A549 (cell line): Measurements from ENCODE around the gene HTR3A. TPM values are rescaled to one million over a fixed set of nuclear protein-coding genes. Genes with fewer than 3 reads are reported as not detected.

Source experiments
- ATAC-seq, 2 experiments: fragments of 200-7000 bp in 1 of 2; fragments of >200 bp in 1 of 2; cut with Nextera tagmentation in 1 of 2; cut with Tn5 transposase in 1 of 2; 3 replicates each; pipeline versions ENCODE4 v1.8.0 to v1.9.1; 2018 to 2020; ENCODE audit warnings: mild to moderate bottlenecking in 1 of 2, moderate library complexity in 1 of 2
- CTCF ChIA-PET: fragments of 300-600 bp; sonication (Branson Sonifier 250); formaldehyde crosslinking; extraction: SDS; loops from one replicate; lab custom pipeline; 2021; ENCODE audit warnings: antibody characterized with exemption, inconsistent platforms; lab: Yijun Ruan, JAX
- POLR2A ChIA-PET: fragments of 350-600 bp; formaldehyde crosslinking; extraction: SDS; loops from one replicate; lab custom pipeline; 2021; ENCODE audit warnings: antibody characterized with exemption, inconsistent platforms; lab: Yijun Ruan, JAX
- DNase-seq, 2 experiments: peaks; one replicate each; pipeline versions ENCODE4 v3.0.0 to v3.0.0-alpha.2; 2011 to 2016; ENCODE audit warnings: low read depth in 1 of 2, low spot score in 1 of 2
- FAIRE-seq: peaks from 2 replicates; lab custom pipeline; 2011; peaks lifted over from hg19 to GRCh38; lab: Jason Lieb, UNC
- H3K27ac ChIP-seq, 2 experiments: fragments of >200 bp; sonication (Bioruptor Twin); formaldehyde crosslinking; 3 replicates each; pipeline ENCODE4 v1.5.1; 2016 to 2017
- H3K4me1 ChIP-seq: fragments of >200 bp; sonication (Bioruptor Twin); formaldehyde crosslinking; 3 replicates; pipeline ENCODE4 v1.6.1; 2016
- H3K4me2 ChIP-seq: fragments of >200 bp; sonication (Bioruptor Twin); formaldehyde crosslinking; 3 replicates; pipeline ENCODE4 v1.6.1; 2016
- H3K4me3 ChIP-seq: fragments of >200 bp; sonication (Bioruptor Twin); formaldehyde crosslinking; 3 replicates; pipeline ENCODE4 v1.5.1; 2016
- H3K9me3 ChIP-seq: fragments of >200 bp; sonication (Bioruptor Twin); formaldehyde crosslinking; 3 replicates; pipeline ENCODE4 v1.6.1; 2016
- BHLHE40 ChIP-seq: IDR thresholded peaks from 2 replicates; pipeline ENCODE4 v1.6.1; 2012; ENCODE audit warnings: low read depth, low read length, inconsistent platforms
- CEBPB ChIP-seq, 2 experiments: fragments of >200 bp in 1 of 2; sonication (Bioruptor Twin) in 1 of 2; formaldehyde crosslinking in 1 of 2; IDR thresholded peaks; 2 replicates each; pipeline ENCODE4 v1.6.1; 2012 to 2016
- CHD4 ChIP-seq: fragments of 200-600 bp; sonication (generic); IDR thresholded peaks from 2 replicates; pipeline ENCODE4 v1.6.1; 2016; ENCODE audit warnings: antibody characterized with exemption, mild to moderate bottlenecking, borderline replicate concordance
- FOSB ChIP-seq: fragments of 250-450 bp; sonication (Bioruptor Pico); IDR thresholded peaks from 2 replicates; pipeline ENCODE4 v1.5.0; 2020; ENCODE audit warnings: mild to moderate bottlenecking, moderate library complexity
- FOSL2 ChIP-seq, 2 experiments: fragments of 450-650 bp in 1 of 2; fragments of >200 bp in 1 of 2; sonication (Bioruptor Twin) in 1 of 2; formaldehyde crosslinking; IDR thresholded peaks; 2 replicates each; pipeline versions ENCODE4 v1.5.0 to v1.6.1; 2016 to 2020; ENCODE audit warnings: mild to moderate bottlenecking in 1 of 2, moderate library complexity in 1 of 2
- FOXS1 ChIP-seq: fragments of 250-450 bp; sonication (Bioruptor Pico); IDR thresholded peaks from 2 replicates; pipeline ENCODE4 v1.5.0; 2020; ENCODE audit warnings: mild to moderate bottlenecking, moderate library complexity
- HEYL ChIP-seq: fragments of 250-450 bp; sonication (Bioruptor Pico); IDR thresholded peaks from 2 replicates; pipeline ENCODE4 v1.8.0; 2021; ENCODE audit warnings: mild to moderate bottlenecking, moderate library complexity
- KDM1A ChIP-seq: fragments of 200-600 bp; sonication (generic); IDR thresholded peaks from 2 replicates; pipeline ENCODE4 v1.6.1; 2016; ENCODE audit warnings: low read depth, mild to moderate bottlenecking
- MYC ChIP-seq: IDR thresholded peaks from 2 replicates; pipeline ENCODE4 v1.6.1; 2012; ENCODE audit warnings: mild to moderate bottlenecking, inconsistent platforms, low read length, improper control_type of control experiment, borderline replicate concordance
- NFE2L2 ChIP-seq: fragments of 150-350 bp; conservative IDR thresholded peaks from 2 replicates; pipeline ENCODE4 v1.6.1; 2014; ENCODE audit warnings: low read length
- NPAS2 ChIP-seq: fragments of 250-450 bp; sonication (Bioruptor Pico); IDR thresholded peaks from 2 replicates; pipeline ENCODE4 v1.8.0; 2022; ENCODE audit warnings: mild to moderate bottlenecking, moderate library complexity, borderline replicate concordance
- NR3C1 ChIP-seq: fragments of >200 bp; sonication (Bioruptor Twin); formaldehyde crosslinking; IDR thresholded peaks from 3 replicates; pipeline ENCODE4 v1.6.1; 2017
- REST ChIP-seq: fragments of 200-600 bp; sonication (generic); IDR thresholded peaks from 2 replicates; pipeline ENCODE4 v1.6.1; 2016; ENCODE audit warnings: antibody characterized with exemption, mild to moderate bottlenecking, moderate library complexity
- SMC3 ChIP-seq: fragments of >200 bp; sonication (Bioruptor Twin); formaldehyde crosslinking; IDR thresholded peaks from 3 replicates; pipeline ENCODE4 v1.6.1; 2018; ENCODE audit warnings: inconsistent platforms
- TP53 ChIP-seq: fragments of 250-450 bp; sonication (Bioruptor Pico); IDR thresholded peaks from 2 replicates; pipeline ENCODE4 v1.5.0; 2021; ENCODE audit warnings: mild to moderate bottlenecking, moderate library complexity
- USF2 ChIP-seq: fragments of 450-650 bp; IDR thresholded peaks from 2 replicates; pipeline ENCODE4 v1.6.1; 2014; ENCODE audit warnings: antibody characterized with exemption
- ZC3H11A ChIP-seq: fragments of 450-650 bp; IDR thresholded peaks from 2 replicates; pipeline ENCODE4 v1.6.1; 2014; ENCODE audit warnings: antibody characterized with exemption, mild to moderate bottlenecking
- ZSCAN20 ChIP-seq: fragments of 250-450 bp; sonication (Bioruptor Pico); IDR thresholded peaks from 2 replicates; pipeline ENCODE4 v1.8.0; 2022; ENCODE audit warnings: mild to moderate bottlenecking, moderate library complexity
- WGBS: methylation state at CpG from one replicate; pipeline ENCODE4 v1.1.6; 2017; ENCODE audit errors: missing lambda C conversion rate; 5-methylcytosine and 5-hydroxymethylcytosine counted together
- polyA plus RNA-seq, 4 experiments: library from polyadenylated mRNA; depleted of rRNA in 3 of 4; stranded (reverse); fragments of >200 nt; fragmentation: RNase III in 1 of 4; extraction: RNeasy Plus Mini Kit Qiagen cat#74134 plus additional on column Dnase treatment in 1 of 4; gene quantifications; 2 replicates in 3 of 4; 3 replicates in 1 of 4; pipeline ENCODE4 v1.2.3, GENCODE V29; 2011 to 2017
- TF ChIP-seq, protein P1 (sequence below): fragments of >200 bp; sonication (Bioruptor Twin); formaldehyde crosslinking; IDR thresholded peaks from 3 replicates; pipeline ENCODE4 v1.6.1; 2016
- TF ChIP-seq, protein P2 (sequence below): IDR thresholded peaks from 2 replicates; pipeline ENCODE4 v1.6.1; 2012
- TF ChIP-seq, protein P3 (sequence below): fragments of >200 bp; sonication (Bioruptor Twin); formaldehyde crosslinking; IDR thresholded peaks from 3 replicates; pipeline ENCODE4 v1.5.1; 2016

The HTR3A gene
- polyA plus RNA-seq, 2 of the 4 experiments (the other 2 are of a cell fraction), result not detected

DNA sequence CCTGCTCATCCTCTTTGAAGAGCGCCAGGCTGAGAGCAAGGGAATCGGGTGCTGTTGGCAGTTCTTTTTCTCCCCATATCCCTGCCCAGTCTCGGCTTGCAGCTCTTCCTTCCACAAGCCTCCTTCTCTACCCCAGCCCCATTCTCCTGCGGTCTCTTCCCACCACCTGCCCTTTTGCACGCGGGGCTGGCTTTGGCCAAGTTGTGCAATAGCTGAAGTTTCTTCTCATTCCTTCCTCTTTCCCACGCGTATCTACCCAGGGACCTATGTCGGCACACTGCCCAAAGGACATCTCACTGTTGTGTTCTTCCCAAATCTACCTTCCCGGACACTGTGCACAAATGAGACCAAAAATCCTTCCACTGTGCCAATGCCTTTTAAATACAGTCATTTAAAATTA is 22.3 kb upstream of the HTR3A start:
- CTCF ChIA-PET, result no interaction called here
- POLR2A ChIA-PET, result no interaction called here
- 62% methylated on average over 10 of the region's 10 CpGs for WGBS
- FAIRE-seq, result no peak
- H3K4me2 ChIP-seq, result no peak overlapping the region
- no peak for ATAC-seq
- no peak overlapping the region for H3K27ac ChIP-seq
- no peak for DNase-seq
- TF ChIP-seq ZC3H11A, result no peak
- no peak for TF ChIP-seq MYC
- TF ChIP-seq SMC3, result no peak
- no peak for TF ChIP-seq REST
- TF ChIP-seq CEBPB (IDR thresholded peaks at IDR 0.05), result no peak
- H3K9me3 ChIP-seq, result no peaks in the 10 kb centered on the region
- no peak overlapping the region for H3K4me3 ChIP-seq
- no peaks in the 10 kb centered on the region for H3K4me1 ChIP-seq

- POLR2A ChIA-PET, result no interaction called here
- no peaks in the 10 kb centered on the region for H3K4me1 ChIP-seq
- 21% methylated on average over 6 of the region's 6 CpGs for WGBS
- no peak for ATAC-seq
- TF ChIP-seq KDM1A, result no peak
- no peak for TF ChIP-seq NPAS2
- TF ChIP-seq, protein P1, sequence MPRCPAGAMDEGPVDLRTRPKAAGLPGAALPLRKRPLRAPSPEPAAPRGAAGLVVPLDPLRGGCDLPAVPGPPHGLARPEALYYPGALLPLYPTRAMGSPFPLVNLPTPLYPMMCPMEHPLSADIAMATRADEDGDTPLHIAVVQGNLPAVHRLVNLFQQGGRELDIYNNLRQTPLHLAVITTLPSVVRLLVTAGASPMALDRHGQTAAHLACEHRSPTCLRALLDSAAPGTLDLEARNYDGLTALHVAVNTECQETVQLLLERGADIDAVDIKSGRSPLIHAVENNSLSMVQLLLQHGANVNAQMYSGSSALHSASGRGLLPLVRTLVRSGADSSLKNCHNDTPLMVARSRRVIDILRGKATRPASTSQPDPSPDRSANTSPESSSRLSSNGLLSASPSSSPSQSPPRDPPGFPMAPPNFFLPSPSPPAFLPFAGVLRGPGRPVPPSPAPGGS, result no peak
- TF ChIP-seq, protein P2, sequence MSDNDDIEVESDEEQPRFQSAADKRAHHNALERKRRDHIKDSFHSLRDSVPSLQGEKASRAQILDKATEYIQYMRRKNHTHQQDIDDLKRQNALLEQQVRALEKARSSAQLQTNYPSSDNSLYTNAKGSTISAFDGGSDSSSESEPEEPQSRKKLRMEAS, result no peak
- TF ChIP-seq, protein P3, sequence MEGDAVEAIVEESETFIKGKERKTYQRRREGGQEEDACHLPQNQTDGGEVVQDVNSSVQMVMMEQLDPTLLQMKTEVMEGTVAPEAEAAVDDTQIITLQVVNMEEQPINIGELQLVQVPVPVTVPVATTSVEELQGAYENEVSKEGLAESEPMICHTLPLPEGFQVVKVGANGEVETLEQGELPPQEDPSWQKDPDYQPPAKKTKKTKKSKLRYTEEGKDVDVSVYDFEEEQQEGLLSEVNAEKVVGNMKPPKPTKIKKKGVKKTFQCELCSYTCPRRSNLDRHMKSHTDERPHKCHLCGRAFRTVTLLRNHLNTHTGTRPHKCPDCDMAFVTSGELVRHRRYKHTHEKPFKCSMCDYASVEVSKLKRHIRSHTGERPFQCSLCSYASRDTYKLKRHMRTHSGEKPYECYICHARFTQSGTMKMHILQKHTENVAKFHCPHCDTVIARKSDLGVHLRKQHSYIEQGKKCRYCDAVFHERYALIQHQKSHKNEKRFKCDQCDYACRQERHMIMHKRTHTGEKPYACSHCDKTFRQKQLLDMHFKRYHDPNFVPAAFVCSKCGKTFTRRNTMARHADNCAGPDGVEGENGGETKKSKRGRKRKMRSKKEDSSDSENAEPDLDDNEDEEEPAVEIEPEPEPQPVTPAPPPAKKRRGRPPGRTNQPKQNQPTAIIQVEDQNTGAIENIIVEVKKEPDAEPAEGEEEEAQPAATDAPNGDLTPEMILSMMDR, result no peak
- TF ChIP-seq ZSCAN20, result no peak
- TF ChIP-seq FOSB (CRISPR knock-in tag), result no peak
- no peak for TF ChIP-seq CEBPB (IDR thresholded peaks at IDR 0.05)
- no peak for TF ChIP-seq FOSL2 (IDR thresholded peaks at IDR 0.05)
- no peak for TF ChIP-seq FOSL2 (CRISPR knock-in tag; IDR thresholded peaks at IDR 0.05)
- TF ChIP-seq NR3C1, result no peak
- no peak for TF ChIP-seq FOXS1 (CRISPR knock-in tag)
- no peak for TF ChIP-seq SMC3
- no peak for TF ChIP-seq BHLHE40
- TF ChIP-seq NFE2L2, result no peak
- TF ChIP-seq ZC3H11A, result no peak
- TF ChIP-seq CHD4, result no peak
- TF ChIP-seq HEYL, result no peak
- TF ChIP-seq USF2, result no peak
- TF ChIP-seq TP53 (CRISPR knock-in tag), result no peak
- TF ChIP-seq REST, result no peak
- TF ChIP-seq, all 56 proteins: peak for 0
- Histone ChIP-seq H3K9me3 (no peaks in the 10 kb centered on the region), H3K4me2 (no peak overlapping the region), H3K4me3 (no peak overlapping the region), H3K27ac (no peak overlapping the region)
- CTCF ChIA-PET, result no interaction called here
- no peak for FAIRE-seq
- no peak for DNase-seq
Observed at GRCh38 chr11:113954235-113954634, 20.7 kb upstream of the HTR3A start.
